AML-193 (cell line): ENCODE results near the gene DEK.
"Not testable (repeated sequence)": the region's sequence is repeated elsewhere in the genome, so short reads cannot be mapped to it uniquely, and the experiment has no call there.

Experiments
- DNase-seq, 2 experiments: peaks; one replicate each; lab custom pipeline; 2025; lab: John Stamatoyannopoulos, UW

The DEK gene

GRCh38 chr6:18264219-18264922 is at the start of gene DEK:
DEK (minus strand) TSS chr6:18264530; CDS start chr6:18263987, 543 bp downstream.
- DNase-seq: peak; percentile 85 to 87

- no peak for DNase-seq
These were observed 48.0 kb upstream of the DEK start for GRCh38 chr6:18312368-18312767.

GRCh38 chr6:18310010-18310409 is 45.7 kb upstream of the DEK start:
- not testable (repeated sequence) for DNase-seq

GRCh38 chr6:18309046-18309445 is 44.7 kb upstream of the DEK start:
- no peak for DNase-seq

- no peak for DNase-seq
These were observed 43.9 kb upstream of the DEK start for GRCh38 chr6:18308070-18308735.

GRCh38 chr6:18306977-18307376 is 42.6 kb upstream of the DEK start:
- no peak for DNase-seq

GRCh38 chr6:18302561-18303439 is 38.5 kb upstream of the DEK start:
- no peak for DNase-seq

GRCh38 chr6:18293076-18293904 is 29.0 kb upstream of the DEK start:
- no peak for DNase-seq

GRCh38 chr6:18289283-18289682 is 25.0 kb upstream of the DEK start:
- no peak for DNase-seq

GRCh38 chr6:18284261-18284660 is 19.9 kb upstream of the DEK start:
- DNase-seq: no peak

GRCh38 chr6:18281564-18281963 is 17.2 kb upstream of the DEK start:
- no peak for DNase-seq

- no peak for DNase-seq
These were observed 15.8 kb upstream of the DEK start for GRCh38 chr6:18280084-18280483.

GRCh38 chr6:18279422-18279821 is 15.1 kb upstream of the DEK start:
- DNase-seq: no peak

GRCh38 chr6:18277237-18278006 is 13.1 kb upstream of the DEK start:
- DNase-seq: no peak

- no peak for DNase-seq
These were observed 12.4 kb upstream of the DEK start for GRCh38 chr6:18276610-18277236.

- DNase-seq: no peak
These were observed 5.9 kb upstream of the DEK start for GRCh38 chr6:18270216-18270615.

- DNase-seq: no peak
These were observed 5.4 kb upstream of the DEK start for GRCh38 chr6:18269717-18270116.

GRCh38 chr6:18269253-18269652 is 4.9 kb upstream of the DEK start:
- peak; percentile 46 to 62 for DNase-seq

- DNase-seq: no peak
These were observed 3.7 kb upstream of the DEK start for GRCh38 chr6:18268066-18268465.

- DNase-seq: no peak
These were observed 2.2 kb upstream of the DEK start for GRCh38 chr6:18266523-18266912.
